SK-N-SH treated with all-trans-retinoic acid at 6 μM for 48 hours (cell line): ENCODE measurements around the gene SHE.

Experiments
- PPARA ChIP-seq: fragments of 250-450 bp; sonication (Bioruptor Pico); IDR thresholded peaks from 2 replicates; pipeline ENCODE4 v1.5.0; 2020; ENCODE audit warnings: mild to moderate bottlenecking, borderline replicate concordance
- ZFP3 ChIP-seq: fragments of 250-450 bp; sonication (Bioruptor Pico); IDR thresholded peaks from 2 replicates; pipeline ENCODE4 v1.5.0; 2020; ENCODE audit warnings: mild to moderate bottlenecking, moderate library complexity
- ZNF8 ChIP-seq: fragments of 450-650 bp; formaldehyde crosslinking; IDR thresholded peaks from 2 replicates; pipeline ENCODE4 v1.5.0; 2020; ENCODE audit warnings: mild to moderate bottlenecking, moderate library complexity

DNA sequence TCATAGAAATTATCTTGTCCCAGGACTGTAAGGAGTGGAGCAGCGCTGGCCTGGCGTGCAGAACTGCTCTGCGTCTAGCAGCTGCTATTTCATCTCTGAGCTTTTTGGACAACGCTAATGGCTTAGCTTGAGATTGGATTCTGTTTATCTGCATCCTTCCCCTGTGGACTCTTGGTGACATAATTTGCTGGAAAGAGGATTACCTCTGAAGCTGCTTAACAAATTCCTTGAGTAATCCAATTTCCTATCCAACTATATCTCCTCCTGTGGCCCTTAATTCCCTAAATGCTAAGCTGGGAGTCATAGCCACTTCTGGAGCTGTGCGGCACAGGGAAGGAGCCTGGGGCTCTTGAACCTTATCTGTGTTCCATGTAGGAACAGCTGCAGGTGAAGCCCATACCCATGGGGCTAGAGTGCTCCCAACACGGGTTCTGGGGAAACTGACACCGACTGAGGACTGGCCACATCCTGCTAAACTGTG, 53.8 kb downstream of the SHE start:
- TF ChIP-seq ZFP3 (CRISPR knock-in tag) (no peak), ZNF8 (no peak), PPARA (no peak)
